Neural progenitor cell (in vitro differentiated cells): ENCODE results near the gene PRKAG2. TPM values are rescaled to one million over a fixed set of nuclear protein-coding genes. Genes with fewer than 3 reads are reported as not detected.

ENCODE experiments used
- DNase-seq: peaks from one replicate; pipeline ENCODE4 v3.0.0-alpha.2; 2016; ENCODE audit warnings: low spot score
- H2AFZ ChIP-seq: fragments of 200-600 bp; sonication (generic); replicated peaks from 2 replicates; pipeline ENCODE4 v1.6.1; 2016; ENCODE audit warnings: antibody characterized with exemption
- H3F3A ChIP-seq: fragments of 200-600 bp; sonication (generic); 2 replicates; pipeline ENCODE4 v1.6.1; 2016; ENCODE audit warnings: antibody characterized with exemption, low read depth
- H3K27ac ChIP-seq: fragments of 200-600 bp; sonication (generic); 2 replicates; pipeline ENCODE4 v1.5.1; 2016; ENCODE audit warnings: mild to moderate bottlenecking
- H3K27me3 ChIP-seq: fragments of 200-600 bp; sonication (generic); 2 replicates; pipeline ENCODE4 v1.6.1; 2016; ENCODE audit warnings: mild to moderate bottlenecking, moderate library complexity
- H3K36me3 ChIP-seq: fragments of 200-600 bp; sonication (generic); 2 replicates; pipeline ENCODE4 v1.5.1; 2016
- H3K4me1 ChIP-seq: fragments of 200-600 bp; sonication (generic); 2 replicates; pipeline ENCODE4 v1.6.1; 2016; ENCODE audit warnings: mixed run types
- H3K4me2 ChIP-seq: fragments of 200-600 bp; sonication (generic); 2 replicates; pipeline ENCODE4 v1.6.1; 2016
- H3K4me3 ChIP-seq: fragments of 200-600 bp; sonication (generic); 2 replicates; pipeline ENCODE4 v1.5.1; 2016
- H3K79me2 ChIP-seq: fragments of 200-600 bp; sonication (generic); 2 replicates; pipeline ENCODE4 v1.6.1; 2016; ENCODE audit warnings: low read depth
- H3K9ac ChIP-seq: fragments of 200-600 bp; sonication (generic); 2 replicates; pipeline ENCODE4 v1.6.1; 2016
- H3K9me3 ChIP-seq: fragments of 200-600 bp; sonication (generic); 2 replicates; pipeline ENCODE4 v1.5.1; 2016; ENCODE audit warnings: low read depth
- H4K20me1 ChIP-seq: fragments of 200-600 bp; sonication (generic); 2 replicates; pipeline ENCODE4 v1.6.1; 2016; ENCODE audit warnings: low read depth
- H3K27ac Mint-ChIP-seq: 3 replicates; pipeline ENCODE4 v1.8.0; 2021; ENCODE audit warnings: mixed read lengths
- H3K27me3 Mint-ChIP-seq: 2 replicates; pipeline ENCODE4 v1.8.0; 2022; ENCODE audit warnings: low read depth, mild to moderate bottlenecking, inconsistent platforms, moderate library complexity, mixed read lengths; ENCODE audit not compliant: insufficient read depth
- H3K36me3 Mint-ChIP-seq: 3 replicates; pipeline ENCODE4 v1.8.0; 2021; ENCODE audit warnings: mixed read lengths
- H3K4me1 Mint-ChIP-seq: 3 replicates; pipeline ENCODE4 v1.8.0; 2021; ENCODE audit warnings: mixed read lengths
- H3K4me3 Mint-ChIP-seq: 3 replicates; pipeline ENCODE4 v1.8.0; 2021; ENCODE audit warnings: mild to moderate bottlenecking, moderate library complexity, mixed read lengths
- H3K9me3 Mint-ChIP-seq: 3 replicates; pipeline ENCODE4 v1.8.0; 2020; ENCODE audit warnings: mixed read lengths
- EZH2 ChIP-seq: fragments of 200-600 bp; sonication (generic); IDR thresholded peaks from 2 replicates; pipeline ENCODE4 v1.6.1; 2017; ENCODE audit warnings: antibody characterized with exemption, mild to moderate bottlenecking, moderate library complexity
- EZH2phosphoT487 ChIP-seq: fragments of 200-600 bp; sonication (generic); IDR thresholded peaks from 2 replicates; pipeline ENCODE4 v1.6.1; 2017; ENCODE audit warnings: antibody characterized with exemption
- total RNA-seq: library from RNA; depleted of rRNA; stranded (reverse); fragments of >200 nt; gene quantifications from 2 replicates; pipeline ENCODE4 v1.2.3, GENCODE V29; 2015; ENCODE audit warnings: low replicate concordance
- TF ChIP-seq, protein P1 (sequence below): fragments of 200-600 bp; sonication (generic); IDR thresholded peaks from 2 replicates; pipeline ENCODE4 v1.5.1; 2017; ENCODE audit warnings: antibody characterized with exemption, mild to moderate bottlenecking

PRKAG2 gene
- total RNA-seq, 1 donor from 2014 or later: 11.4 TPM

DNA sequence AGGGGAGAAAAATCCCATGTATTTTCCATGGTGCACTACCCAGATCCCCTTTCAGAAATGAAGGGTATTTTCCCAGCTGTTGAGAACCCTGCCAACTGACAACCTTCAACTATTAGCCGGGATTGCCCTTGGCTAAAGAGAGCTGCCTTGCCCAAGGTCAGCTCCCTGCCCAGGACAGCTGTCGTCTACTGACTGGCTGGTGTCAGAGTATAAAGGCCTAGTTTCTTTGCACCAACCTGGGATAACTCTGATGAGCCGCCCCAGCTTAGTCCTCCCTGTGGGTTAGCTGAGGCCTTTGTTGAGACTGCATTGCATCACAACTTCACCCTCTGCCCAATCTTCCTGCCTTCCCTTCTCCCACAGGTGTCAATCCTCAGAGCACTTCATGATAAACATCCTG lies 210.0 kb downstream of the PRKAG2 start:
- H3K4me3 Mint-ChIP-seq: no peak overlapping the region
- no peaks in the 10 kb centered on the region for H3K4me1 ChIP-seq
- H3K36me3 Mint-ChIP-seq: peaks cover 3% of the 10 kb centered on the region
- no peak for DNase-seq
- H3K27ac Mint-ChIP-seq: no peak overlapping the region
- TF ChIP-seq EZH2 (no peak), EZH2phosphoT487 (no peak)
- TF ChIP-seq, protein P1, sequence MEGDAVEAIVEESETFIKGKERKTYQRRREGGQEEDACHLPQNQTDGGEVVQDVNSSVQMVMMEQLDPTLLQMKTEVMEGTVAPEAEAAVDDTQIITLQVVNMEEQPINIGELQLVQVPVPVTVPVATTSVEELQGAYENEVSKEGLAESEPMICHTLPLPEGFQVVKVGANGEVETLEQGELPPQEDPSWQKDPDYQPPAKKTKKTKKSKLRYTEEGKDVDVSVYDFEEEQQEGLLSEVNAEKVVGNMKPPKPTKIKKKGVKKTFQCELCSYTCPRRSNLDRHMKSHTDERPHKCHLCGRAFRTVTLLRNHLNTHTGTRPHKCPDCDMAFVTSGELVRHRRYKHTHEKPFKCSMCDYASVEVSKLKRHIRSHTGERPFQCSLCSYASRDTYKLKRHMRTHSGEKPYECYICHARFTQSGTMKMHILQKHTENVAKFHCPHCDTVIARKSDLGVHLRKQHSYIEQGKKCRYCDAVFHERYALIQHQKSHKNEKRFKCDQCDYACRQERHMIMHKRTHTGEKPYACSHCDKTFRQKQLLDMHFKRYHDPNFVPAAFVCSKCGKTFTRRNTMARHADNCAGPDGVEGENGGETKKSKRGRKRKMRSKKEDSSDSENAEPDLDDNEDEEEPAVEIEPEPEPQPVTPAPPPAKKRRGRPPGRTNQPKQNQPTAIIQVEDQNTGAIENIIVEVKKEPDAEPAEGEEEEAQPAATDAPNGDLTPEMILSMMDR: no peak
- peaks cover 10% of the 10 kb centered on the region for H3K27me3 Mint-ChIP-seq
- no peaks in the 10 kb centered on the region for H3K9me3 ChIP-seq
- H4K20me1 ChIP-seq: no peaks in the 10 kb centered on the region
- H3F3A ChIP-seq: peaks cover 4% of the 10 kb centered on the region
- no peak overlapping the region for H3K4me3 ChIP-seq
- no peak overlapping the region for H3K4me2 ChIP-seq
- no peaks in the 10 kb centered on the region for H3K36me3 ChIP-seq
- no peak overlapping the region for H3K9ac ChIP-seq
- H3K79me2 ChIP-seq: no peaks in the 10 kb centered on the region
- H3K4me1 Mint-ChIP-seq: peaks cover 9% of the 10 kb centered on the region
- H3K27ac ChIP-seq: no peak overlapping the region
- no peak overlapping the region for H2AFZ ChIP-seq
- H3K9me3 Mint-ChIP-seq: peaks cover 9% of the 10 kb centered on the region
- H3K27me3 ChIP-seq: no peaks in the 10 kb centered on the region

GRCh38 chr7:151665368-151665767 lies 211.5 kb downstream of the PRKAG2 start:
- peaks cover 9% of the 10 kb centered on the region for H3K27me3 Mint-ChIP-seq
- Histone ChIP-seq H3K9me3 (no peaks in the 10 kb centered on the region), H3K4me2 (no peak overlapping the region), H2AFZ (no peak overlapping the region), H3K4me3 (no peak overlapping the region), H3K79me2 (no peaks in the 10 kb centered on the region), H3K27ac (no peak overlapping the region), H3K4me1 (no peaks in the 10 kb centered on the region), H3K36me3 (no peaks in the 10 kb centered on the region), H4K20me1 (no peaks in the 10 kb centered on the region), H3F3A (peaks cover 4% of the 10 kb centered on the region), H3K9ac (no peak overlapping the region), H3K27me3 (no peaks in the 10 kb centered on the region)
- peaks cover 9% of the 10 kb centered on the region for H3K9me3 Mint-ChIP-seq
- no peak overlapping the region for H3K4me3 Mint-ChIP-seq
- TF ChIP-seq EZH2 (no peak), EZH2phosphoT487 (no peak)
- TF ChIP-seq, protein P1: no peak
- H3K36me3 Mint-ChIP-seq: peaks cover 3% of the 10 kb centered on the region
- H3K4me1 Mint-ChIP-seq: peaks cover 9% of the 10 kb centered on the region
- no peak for DNase-seq
- no peak overlapping the region for H3K27ac Mint-ChIP-seq

- H3K27me3 Mint-ChIP-seq: no peaks in the 10 kb centered on the region
- Histone ChIP-seq H3K9ac (no peak overlapping the region), H3K79me2 (no peaks in the 10 kb centered on the region), H3K4me2 (no peak overlapping the region), H3K4me1 (no peaks in the 10 kb centered on the region), H3F3A (peaks cover 4% of the 10 kb centered on the region), H2AFZ (no peak overlapping the region), H4K20me1 (no peaks in the 10 kb centered on the region), H3K9me3 (no peaks in the 10 kb centered on the region), H3K4me3 (no peak overlapping the region), H3K27ac (no peak overlapping the region), H3K36me3 (no peaks in the 10 kb centered on the region), H3K27me3 (no peaks in the 10 kb centered on the region)
- H3K9me3 Mint-ChIP-seq: peaks cover 6% of the 10 kb centered on the region
- no peak overlapping the region for H3K27ac Mint-ChIP-seq
- DNase-seq: no peak
- no peak overlapping the region for H3K4me3 Mint-ChIP-seq
- peaks cover 9% of the 10 kb centered on the region for H3K4me1 Mint-ChIP-seq
- no peaks in the 10 kb centered on the region for H3K36me3 Mint-ChIP-seq
- TF ChIP-seq, protein P1: no peak
- TF ChIP-seq EZH2 (no peak), EZH2phosphoT487 (no peak)
These were observed 212.6 kb downstream of the PRKAG2 start for GRCh38 chr7:151664268-151664667.
